RWPE2 (cell line): Measurements from ENCODE around the gene TAB2.

Experiments
- ATAC-seq: fragments of 200-7000 bp; cut with Tn5 transposase; 3 replicates; pipeline ENCODE4 v1.9.1; 2021; ENCODE audit warnings: low read depth
- DNase-seq: peaks from one replicate; pipeline ENCODE4 v3.0.0-alpha.2; 2020; ENCODE audit warnings: low spot score
- H3K27ac ChIP-seq: fragments of 450-650 bp; 2 replicates; pipeline ENCODE4 v1.5.1; 2017; ENCODE audit warnings: mild to moderate bottlenecking; ENCODE audit not compliant: poor library complexity, severe bottlenecking
- H3K27me3 ChIP-seq: fragments of 250-450 bp; sonication (Bioruptor Pico); 2 replicates; pipeline ENCODE4 v1.5.1; 2021; ENCODE audit warnings: mild to moderate bottlenecking, moderate library complexity; ENCODE audit not compliant: insufficient read depth, poor library complexity, severe bottlenecking
- H3K36me3 ChIP-seq: fragments of 250-450 bp; sonication (Bioruptor Pico); 2 replicates; pipeline ENCODE4 v1.5.1; 2020; ENCODE audit warnings: low read depth, mild to moderate bottlenecking, moderate library complexity
- H3K4me1 ChIP-seq: fragments of 250-450 bp; sonication (Bioruptor Pico); 2 replicates; pipeline ENCODE4 v1.5.1; 2021; ENCODE audit warnings: mild to moderate bottlenecking, moderate library complexity; ENCODE audit not compliant: insufficient read depth, poor library complexity, severe bottlenecking
- H3K4me3 ChIP-seq: fragments of 250-450 bp; sonication (Bioruptor Pico); 2 replicates; pipeline ENCODE4 v1.5.1; 2021; ENCODE audit warnings: mild to moderate bottlenecking, moderate library complexity; ENCODE audit not compliant: severe bottlenecking
- H3K9me3 ChIP-seq: fragments of 250-450 bp; sonication (Bioruptor Pico); 2 replicates; pipeline ENCODE4 v1.5.1; 2021; ENCODE audit warnings: mild to moderate bottlenecking, moderate library complexity; ENCODE audit not compliant: severe bottlenecking
- TF ChIP-seq, protein P1 (sequence below): fragments of 450-650 bp; IDR thresholded peaks from one replicate; pipeline ENCODE4 v1.5.1; 2017; ENCODE audit warnings: mild to moderate bottlenecking, moderate library complexity; ENCODE audit not compliant: poor library complexity, severe bottlenecking

TAB2 gene

GRCh38 chr6:149354009-149354408 is 36.5 kb downstream of the TAB2 start:
- no peak for DNase-seq
- TF ChIP-seq, protein P1, sequence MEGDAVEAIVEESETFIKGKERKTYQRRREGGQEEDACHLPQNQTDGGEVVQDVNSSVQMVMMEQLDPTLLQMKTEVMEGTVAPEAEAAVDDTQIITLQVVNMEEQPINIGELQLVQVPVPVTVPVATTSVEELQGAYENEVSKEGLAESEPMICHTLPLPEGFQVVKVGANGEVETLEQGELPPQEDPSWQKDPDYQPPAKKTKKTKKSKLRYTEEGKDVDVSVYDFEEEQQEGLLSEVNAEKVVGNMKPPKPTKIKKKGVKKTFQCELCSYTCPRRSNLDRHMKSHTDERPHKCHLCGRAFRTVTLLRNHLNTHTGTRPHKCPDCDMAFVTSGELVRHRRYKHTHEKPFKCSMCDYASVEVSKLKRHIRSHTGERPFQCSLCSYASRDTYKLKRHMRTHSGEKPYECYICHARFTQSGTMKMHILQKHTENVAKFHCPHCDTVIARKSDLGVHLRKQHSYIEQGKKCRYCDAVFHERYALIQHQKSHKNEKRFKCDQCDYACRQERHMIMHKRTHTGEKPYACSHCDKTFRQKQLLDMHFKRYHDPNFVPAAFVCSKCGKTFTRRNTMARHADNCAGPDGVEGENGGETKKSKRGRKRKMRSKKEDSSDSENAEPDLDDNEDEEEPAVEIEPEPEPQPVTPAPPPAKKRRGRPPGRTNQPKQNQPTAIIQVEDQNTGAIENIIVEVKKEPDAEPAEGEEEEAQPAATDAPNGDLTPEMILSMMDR = no peak
- Histone ChIP-seq H3K9me3 (no peaks in the 10 kb centered on the region), H3K27ac (no peak overlapping the region), H3K36me3 (no peaks in the 10 kb centered on the region; the same call in 1 of the 2 replicates), H3K27me3 (no peaks in the 10 kb centered on the region), H3K4me1 (no peaks in the 10 kb centered on the region), H3K4me3 (no peak overlapping the region)
- ATAC-seq = no peak

- TF ChIP-seq, protein P1 = no peak
- Histone ChIP-seq H3K27ac (no peak overlapping the region), H3K4me1 (no peaks in the 10 kb centered on the region), H3K36me3 (no peaks in the 10 kb centered on the region; the same call in 1 of the 2 replicates), H3K9me3 (no peaks in the 10 kb centered on the region), H3K4me3 (no peak overlapping the region), H3K27me3 (no peaks in the 10 kb centered on the region)
- ATAC-seq (no peak), DNase-seq (no peak)
These were observed 38.7 kb downstream of the TAB2 start for GRCh38 chr6:149356081-149356750.

- Histone ChIP-seq H3K27ac (no peak overlapping the region), H3K4me1 (peaks cover 10% of the 10 kb centered on the region), H3K4me3 (no peak overlapping the region), H3K9me3 (peaks cover 5% of the 10 kb centered on the region), H3K36me3 (no peaks in the 10 kb centered on the region; the same call in 1 of the 2 replicates), H3K27me3 (no peaks in the 10 kb centered on the region)
- DNase-seq (no peak), ATAC-seq (no peak)
- TF ChIP-seq, protein P1 = no peak
These were observed 40.4 kb downstream of the TAB2 start for GRCh38 chr6:149357726-149358538.

- H3K9me3 ChIP-seq = peaks cover 5% of the 10 kb centered on the region
- no peak overlapping the region for H3K27ac ChIP-seq
- no peaks in the 10 kb centered on the region for H3K36me3 ChIP-seq
- no peak overlapping the region for H3K4me3 ChIP-seq
- TF ChIP-seq, protein P1 = no peak
- ATAC-seq (no peak), DNase-seq (no peak)
- H3K4me1 ChIP-seq = peaks cover 18% of the 10 kb centered on the region
- H3K27me3 ChIP-seq = no peaks in the 10 kb centered on the region
These were observed 41.9 kb downstream of the TAB2 start for GRCh38 chr6:149359440-149359839.
